Lung (tissue), 12 donors: ENCODE measurements around the gene LRPAP1. TPM values are rescaled to one million over a fixed set of nuclear protein-coding genes. Genes with fewer than 3 reads are reported as not detected.
"Not testable (repeated sequence)": the region's sequence is repeated elsewhere in the genome, so short reads cannot be mapped to it uniquely, and the experiment has no call there.

Experiments used
- ATAC-seq: fragments of 200-7000 bp; cut with Tn5 transposase; one replicate; pipeline ENCODE4 v1.9.1; 2020; ENCODE audit warnings: moderate number of reproducible peaks; ENCODE audit not compliant: insufficient read depth, low FRiP score
- DNase-seq, 3 donors: peaks; one replicate each; pipeline ENCODE4 v3.0.0-alpha.2; 2013 to 2017
- H3K27ac ChIP-seq, 2 donors: one replicate each; pipeline ENCODE4 v1.5.1; 2013; ENCODE audit warnings: mild to moderate bottlenecking in 2 of 2, moderate library complexity in 2 of 2, control low read depth in 1 of 2, inconsistent platforms in 1 of 2, low read depth in 1 of 2, low read length in 1 of 2
- H3K27me3 ChIP-seq, 3 donors: one replicate each; pipeline ENCODE4 v1.5.1; 2013; ENCODE audit warnings: low read length in 2 of 3; ENCODE audit not compliant: control insufficient read depth in 3 of 3, insufficient read depth in 3 of 3
- H3K36me3 ChIP-seq, 4 donors: one replicate each; pipeline ENCODE4 v1.5.1; 2013; ENCODE audit warnings: low read length in 4 of 4, mild to moderate bottlenecking in 1 of 4, moderate library complexity in 1 of 4; ENCODE audit not compliant: control insufficient read depth in 4 of 4, insufficient read depth in 4 of 4
- H3K4me1 ChIP-seq, 5 donors: one replicate each; pipeline ENCODE4 v1.5.1; 2013; ENCODE audit warnings: low read length in 5 of 5, mild to moderate bottlenecking in 2 of 5, moderate library complexity in 1 of 5; ENCODE audit not compliant: control insufficient read depth in 5 of 5, insufficient read depth in 5 of 5
- H3K4me3 ChIP-seq: one replicate; pipeline ENCODE4 v1.5.1; 2013; ENCODE audit warnings: mild to moderate bottlenecking, control low read depth, moderate library complexity
- H3K9ac ChIP-seq, 2 donors: one replicate each; pipeline ENCODE4 v1.5.1; 2013; ENCODE audit warnings: low read length in 2 of 2, control low read depth in 1 of 2; ENCODE audit not compliant: insufficient read depth in 1 of 2
- H3K9me3 ChIP-seq, 4 donors: one replicate each; pipeline ENCODE4 v1.5.1; 2013; ENCODE audit warnings: low read length in 3 of 4, mild to moderate bottlenecking in 1 of 4, moderate library complexity in 1 of 4; ENCODE audit not compliant: control insufficient read depth in 4 of 4, insufficient read depth in 3 of 4
- CTCF ChIP-seq: IDR thresholded peaks from 2 replicates; pipeline ENCODE4 v1.5.1; 2012; ENCODE audit warnings: mild to moderate bottlenecking; ENCODE audit errors: control extremely low read depth, extremely low read depth
- WGBS, 2 donors: extraction: QIAGEN DNeasy Blood & Tissue Kit; methylation state at CpG; one replicate each; pipeline ENCODE4 v1.1.7; 2013; 5-methylcytosine and 5-hydroxymethylcytosine counted together
- polyA plus RNA-seq, 2 donors: library from polyadenylated mRNA; stranded (reverse); fragments of 200-250 nt; gene quantifications; one replicate each; pipeline ENCODE4 v1.2.1, GENCODE V29; 2013
- total RNA-seq, 2 donors: library from RNA; depleted of rRNA in 1 of 2; stranded (reverse); fragments of >200 nt in 1 of 2; gene quantifications; one replicate each; pipeline ENCODE4 v1.2.1, GENCODE V29; 2014 to 2021
- donor health status: control.
- donor health status: control.
- donor health status: Bipolar disorder and iron deficiency.
- donor health status: healthy.
- donor health status: DM: yes; HTN: yes; CAD: no.

LRPAP1 gene
- total and polyA plus RNA-seq, 4 donors = 46.1 to 289 (median 208) TPM

- H3K36me3 ChIP-seq = no peaks in the 10 kb centered on the region
- ATAC-seq (no peak), DNase-seq (no peak)
- H3K4me1 ChIP-seq = no peaks in the 10 kb centered on the region
- no peaks in the 10 kb centered on the region for H3K27me3 ChIP-seq
- no peak overlapping the region for H3K9ac ChIP-seq
- H3K9me3 ChIP-seq = peaks cover 0 to 3% (median 0%) of the 10 kb centered on the region in 4 donors
- H3K4me3 ChIP-seq = no peak overlapping the region
- WGBS, 2 donors = 59 to 60% methylated on average over 13 of the region's 13 CpGs
- no peak for TF ChIP-seq CTCF
- no peak overlapping the region for H3K27ac ChIP-seq
These were observed 40.1 kb upstream of the LRPAP1 start for GRCh38 chr4:3572363-3572762.

GRCh38 chr4:3571921-3572320, 39.7 kb upstream of the LRPAP1 start:
- no peaks in the 10 kb centered on the region for H3K36me3 ChIP-seq
- WGBS, 2 donors = 86 to 88% methylated on average over 11 of the region's 11 CpGs
- peaks cover 0 to 3% (median 0%) of the 10 kb centered on the region in 4 donors for H3K9me3 ChIP-seq
- H3K4me1 ChIP-seq = no peaks in the 10 kb centered on the region
- DNase-seq (no peak), ATAC-seq (no peak)
- no peak overlapping the region for H3K27ac ChIP-seq
- no peaks in the 10 kb centered on the region for H3K27me3 ChIP-seq
- TF ChIP-seq CTCF = no peak
- H3K4me3 ChIP-seq = no peak overlapping the region
- no peak overlapping the region for H3K9ac ChIP-seq

GRCh38 chr4:3570923-3571322, 38.7 kb upstream of the LRPAP1 start:
- H3K4me1 ChIP-seq, H3K9me3 ChIP-seq, H3K9ac ChIP-seq, H3K36me3 ChIP-seq, ATAC-seq, H3K4me3 ChIP-seq, H3K27ac ChIP-seq, H3K27me3 ChIP-seq: not testable (repeated sequence)
- 56 to 62% methylated on average over 15 of the region's 15 CpGs for WGBS, 2 donors
- peak in 1 of 3 donors; percentile 3 for DNase-seq

- not testable (repeated sequence) for H3K27ac ChIP-seq, DNase-seq
- WGBS, 2 donors = 80 to 88% methylated on average over 13 to 15 of the region's 15 CpGs
These were observed 37.4 kb upstream of the LRPAP1 start for GRCh38 chr4:3569611-3570010.

GRCh38 chr4:3566701-3567100, 34.5 kb upstream of the LRPAP1 start:
- WGBS, 2 donors = 62 to 67% methylated on average over 12 to 14 of the region's 14 CpGs
- not testable (repeated sequence) for ATAC-seq, H3K9me3 ChIP-seq, DNase-seq, H3K4me1 ChIP-seq, H3K9ac ChIP-seq, H3K27ac ChIP-seq, H3K4me3 ChIP-seq, H3K36me3 ChIP-seq, H3K27me3 ChIP-seq

More at GRCh38 chr4:3569611-3570010, 37.4 kb upstream of the LRPAP1 start:
- ATAC-seq, H3K27me3 ChIP-seq, H3K9me3 ChIP-seq, H3K9ac ChIP-seq, H3K4me1 ChIP-seq, H3K4me3 ChIP-seq, H3K36me3 ChIP-seq: not testable (repeated sequence)

- not testable (repeated sequence) for H3K36me3 ChIP-seq, H3K9ac ChIP-seq, H3K4me3 ChIP-seq, H3K9me3 ChIP-seq, ATAC-seq, H3K27me3 ChIP-seq, H3K27ac ChIP-seq, H3K4me1 ChIP-seq
- peak; percentile 49 to 81 (median 73) for DNase-seq
- 33 to 45% methylated on average over 7 to 10 of the region's 12 CpGs for WGBS, 2 donors
These were observed 34.1 kb upstream of the LRPAP1 start for GRCh38 chr4:3566301-3566700.

GRCh38 chr4:3564948-3565347, 32.7 kb upstream of the LRPAP1 start:
- not testable (repeated sequence) for ATAC-seq, H3K9me3 ChIP-seq, H3K27ac ChIP-seq, H3K9ac ChIP-seq, H3K4me1 ChIP-seq, H3K27me3 ChIP-seq, H3K36me3 ChIP-seq, H3K4me3 ChIP-seq, DNase-seq
- WGBS, 2 donors = 95 to 96% methylated on average over 31 of the region's 31 CpGs
